Measurements from ENCODE around the gene PCGF3.
"Not testable (repeated sequence)": the region's sequence is repeated elsewhere in the genome, so short reads cannot be mapped to it uniquely, and the experiment has no call there.

PCGF3 gene

DNA sequence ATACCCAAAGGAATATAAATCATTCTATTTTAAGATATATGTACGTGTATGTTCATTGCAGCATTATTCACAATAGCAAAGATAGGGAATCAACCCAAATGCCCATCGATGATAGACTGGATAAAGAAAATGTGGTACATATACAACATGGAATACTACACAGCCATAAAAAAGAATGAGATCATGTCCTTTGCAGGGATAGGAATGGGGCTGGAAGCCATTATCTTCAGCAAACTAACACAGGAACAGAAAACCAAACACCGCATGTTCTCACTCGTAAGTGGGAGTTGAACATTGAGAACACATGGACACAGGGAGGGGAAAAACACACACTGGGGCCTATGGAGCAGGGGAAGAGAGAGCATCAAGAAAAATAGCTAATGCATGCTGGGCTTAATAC lies 101.3 kb downstream of the PCGF3 start:
- not testable (repeated sequence) for DNase-seq

GRCh38 chr4:807792-808191 lies 102.2 kb downstream of the PCGF3 start:
- DNase-seq, result no peak

DNA sequence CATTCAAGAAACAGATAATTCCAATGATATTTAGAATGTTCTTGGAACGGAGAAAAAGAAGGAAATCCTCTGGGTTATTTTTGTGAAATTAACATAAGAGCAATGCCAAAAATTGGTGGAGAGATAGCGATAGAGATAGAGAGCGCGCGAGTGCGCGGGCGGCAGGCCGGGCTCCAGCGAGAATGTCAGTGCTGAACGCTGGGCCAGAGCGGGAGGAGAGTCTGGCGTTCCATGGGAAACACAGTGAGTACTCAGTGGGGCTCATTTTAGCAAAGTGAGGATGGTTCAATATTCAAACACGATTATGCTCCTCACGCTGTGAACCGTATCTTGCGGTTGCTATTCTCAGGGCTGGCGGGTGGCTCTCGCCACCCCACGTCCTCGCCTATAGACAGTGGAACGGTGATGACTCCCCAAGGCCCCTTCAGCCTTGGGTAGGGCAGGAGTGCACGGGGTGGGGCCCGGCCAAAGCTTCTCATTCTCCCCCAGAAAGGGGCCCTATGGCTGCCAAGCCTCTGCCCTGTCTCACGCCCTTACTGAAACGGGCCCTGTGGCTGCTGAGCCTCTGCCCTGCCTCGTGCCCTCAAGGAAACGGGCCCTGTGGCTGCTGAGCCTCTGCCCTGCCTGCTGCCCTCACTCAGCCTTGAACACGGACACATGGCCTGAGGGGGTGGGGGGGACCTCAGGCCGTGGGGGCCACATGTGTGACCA lies 103.4 kb downstream of the PCGF3 start:
- DNase-seq, result no peak

DNA sequence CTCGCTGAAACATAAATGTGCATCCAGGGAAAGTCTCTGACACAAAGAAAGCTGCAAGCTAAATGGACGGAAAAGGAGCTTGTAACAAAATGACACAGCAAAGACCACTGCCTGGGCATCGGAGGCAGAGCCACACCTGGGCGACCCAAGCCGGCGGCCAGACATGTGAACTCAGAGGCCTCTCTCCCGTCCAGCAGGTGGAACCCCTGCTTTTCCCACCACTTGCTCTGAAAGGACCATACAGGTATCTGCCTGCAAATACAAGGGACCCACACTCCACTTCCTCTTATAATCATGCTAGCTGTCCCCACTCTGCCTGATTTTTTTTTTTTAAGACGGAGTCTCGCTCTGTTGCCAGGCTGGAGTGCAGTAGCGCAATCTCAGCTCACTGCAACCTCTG lies 108.3 kb downstream of the PCGF3 start:
- DNase-seq, result no peak

DNA sequence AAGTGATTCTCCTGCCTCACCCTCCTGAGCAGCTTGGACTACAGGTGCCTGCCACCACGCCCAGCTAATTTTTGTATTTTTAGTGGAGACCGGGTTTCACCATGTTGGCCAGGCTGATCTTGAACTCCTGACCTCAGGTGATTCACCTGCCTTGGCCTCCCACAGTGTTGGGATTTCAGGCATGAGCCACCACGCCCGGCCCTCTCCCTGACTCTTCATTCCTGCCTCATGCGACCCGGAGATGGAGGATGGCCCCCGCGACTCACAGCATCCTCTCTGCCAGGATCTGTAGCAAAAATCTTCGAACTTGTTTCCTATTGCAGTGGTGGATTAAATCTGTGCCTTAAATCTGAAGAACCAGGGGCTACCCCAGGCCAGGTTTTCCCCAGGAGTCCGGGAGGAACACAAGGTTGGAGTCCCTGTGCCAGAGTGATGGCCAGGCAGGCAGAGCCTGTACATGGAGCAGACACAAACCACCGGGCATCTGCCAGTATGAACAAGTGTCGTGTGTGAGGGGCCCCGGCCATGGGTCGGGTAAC lies 108.7 kb downstream of the PCGF3 start:
- DNase-seq, result no peak

GRCh38 chr4:815464-816146 lies 110.0 kb downstream of the PCGF3 start:
- no peak for DNase-seq

- DNase-seq, result no peak
Observed at GRCh38 chr4:818106-818921, 112.7 kb downstream of the PCGF3 start.

GRCh38 chr4:819401-820229 lies 114.0 kb downstream of the PCGF3 start:
- no peak for DNase-seq
